Brain pericyte (primary cell): ENCODE measurements around the gene ERCC6L.

ENCODE experiments used
- DNase-seq: peaks from one replicate; pipeline ENCODE4 v3.0.0-alpha.2; 2012; ENCODE audit warnings: low read depth, low spot score

Gene ERCC6L

DNA sequence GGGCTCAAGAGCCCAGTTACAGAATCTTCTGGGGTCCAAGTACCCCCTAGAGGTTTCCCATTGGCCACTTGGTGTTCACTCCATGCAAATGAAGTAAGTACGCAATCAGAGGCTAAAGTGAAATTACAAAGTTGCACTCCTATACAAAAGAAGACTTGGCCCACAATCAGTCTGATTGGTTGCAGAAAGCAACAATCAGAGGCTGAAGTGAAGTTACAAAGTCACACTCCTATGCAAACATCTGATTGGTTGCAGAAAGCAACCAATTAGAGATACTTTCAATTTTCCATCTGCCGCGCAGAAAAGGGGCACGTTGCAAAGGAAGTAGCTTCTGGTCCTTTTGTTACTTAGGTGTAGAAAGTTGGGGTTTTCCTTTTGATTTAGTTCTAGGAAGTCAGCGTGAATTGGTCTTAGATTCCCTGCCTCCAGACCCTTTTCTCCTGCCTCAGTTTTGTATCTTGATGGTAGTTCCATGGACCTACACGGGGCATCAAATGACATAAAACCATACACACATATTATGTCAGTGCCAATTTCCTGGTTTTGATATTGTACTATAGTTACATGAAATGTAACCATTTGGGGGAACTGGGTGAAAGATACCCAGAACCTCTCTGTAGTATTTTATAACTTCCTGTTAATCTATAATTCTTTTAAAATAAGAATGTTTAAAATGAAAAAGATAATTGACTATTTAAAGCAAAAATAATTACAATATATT, 69.7 kb downstream of the ERCC6L start:
- DNase-seq: no peak

DNA sequence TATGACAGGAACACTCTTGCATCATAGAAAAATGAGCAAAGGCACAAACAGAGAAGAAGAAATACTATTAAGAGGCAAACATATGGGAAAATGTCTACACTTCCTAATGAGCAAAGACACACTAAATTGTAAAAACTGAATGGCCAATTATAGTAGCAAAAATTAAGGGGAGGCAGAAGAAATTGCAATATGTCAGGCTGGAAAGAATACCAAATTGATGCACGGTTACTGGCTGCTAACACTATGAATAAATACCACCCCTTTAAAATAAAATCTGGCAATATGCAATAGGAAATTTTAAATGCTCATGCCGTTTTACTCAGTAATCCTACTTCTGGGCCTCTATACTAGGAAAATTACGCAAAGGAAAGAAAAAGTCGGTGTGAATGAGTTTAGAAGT, 73.3 kb downstream of the ERCC6L start:
- no peak for DNase-seq

- DNase-seq: no peak
These were observed 79.1 kb downstream of the ERCC6L start for GRCh38 chrX:72159769-72160168.

GRCh38 chrX:72158773-72159172, 80.1 kb downstream of the ERCC6L start:
- DNase-seq: no peak
